CD14-positive monocyte (primary cell): ENCODE measurements around the gene POLR3G. TPM values are rescaled to one million over a fixed set of nuclear protein-coding genes. Genes with fewer than 3 reads are reported as not detected.

Source experiments
- DNase-seq, 3 donors: peaks; one replicate each; pipeline ENCODE4 v3.0.0-alpha.2; 2011 to 2022
- H2AFZ ChIP-seq: 2 replicates; pipeline ENCODE4 v1.6.0; 2012; ENCODE audit warnings: mild to moderate bottlenecking, low read depth, low read length, inconsistent platforms; ENCODE audit not compliant: insufficient read depth, poor library complexity, severe bottlenecking
- H3K27ac ChIP-seq, 2 donors: 1 replicate in 1 of 2; 2 replicates in 1 of 2; pipeline ENCODE4 v1.5.1; 2012 to 2013; ENCODE audit warnings: low read length in 2 of 2, control low read depth in 1 of 2, inconsistent platforms in 1 of 2, low read depth in 1 of 2, mild to moderate bottlenecking in 1 of 2
- H3K27me3 ChIP-seq, 2 donors: one replicate each; pipeline versions ENCODE4 v1.6.0 to v1.6.1; 2011 to 2013; ENCODE audit warnings: low read length in 2 of 2; ENCODE audit not compliant: control insufficient read depth in 2 of 2, insufficient read depth in 2 of 2
- H3K36me3 ChIP-seq, 2 donors: replicated peaks in 1 of 2; 1 replicate in 1 of 2; 2 replicates in 1 of 2; pipeline versions ENCODE4 v1.5.1 to v1.6.1; 2012 to 2013; ENCODE audit warnings: low read length in 2 of 2, control low read depth in 1 of 2, inconsistent platforms in 1 of 2, mild to moderate bottlenecking in 1 of 2; ENCODE audit not compliant: insufficient read depth in 2 of 2, control insufficient read depth in 1 of 2
- H3K4me1 ChIP-seq, 2 donors: 1 replicate in 1 of 2; 2 replicates in 1 of 2; pipeline versions ENCODE4 v1.5.1 to v1.6.1; 2012 to 2013; ENCODE audit warnings: low read length in 2 of 2, control low read depth in 1 of 2, inconsistent platforms in 1 of 2, mild to moderate bottlenecking in 1 of 2, moderate library complexity in 1 of 2; ENCODE audit not compliant: insufficient read depth in 2 of 2, control insufficient read depth in 1 of 2
- H3K4me2 ChIP-seq: replicated peaks from 2 replicates; pipeline ENCODE3; 2012; ENCODE audit warnings: low read length, moderate library complexity, mild to moderate bottlenecking; ENCODE audit not compliant: poor library complexity, severe bottlenecking; ENCODE audit errors: extremely low read depth
- H3K4me3 ChIP-seq, 3 experiments: fragments of 200-600 bp in 1 of 3; sonication (generic) in 1 of 3; replicated peaks in 1 of 3; 1 replicate in 2 of 3; 2 replicates in 1 of 3; pipeline ENCODE4 v1.5.1; 2011 to 2013; ENCODE audit warnings: low read length in 3 of 3, mild to moderate bottlenecking in 3 of 3, control low read depth in 2 of 3, low read depth in 2 of 3, inconsistent platforms in 1 of 3, moderate library complexity in 1 of 3
- H3K79me2 ChIP-seq: 2 replicates; pipeline ENCODE4 v1.6.0; 2012; ENCODE audit warnings: mild to moderate bottlenecking, control low read depth, inconsistent platforms, low read length, moderate library complexity; ENCODE audit not compliant: insufficient read depth
- H3K9ac ChIP-seq: 2 replicates; pipeline ENCODE4 v1.6.0; 2017; ENCODE audit warnings: low read length, mild to moderate bottlenecking; ENCODE audit not compliant: insufficient read depth, poor library complexity, severe bottlenecking
- H3K9me3 ChIP-seq, 2 donors: replicated peaks in 1 of 2; 1 replicate in 1 of 2; 2 replicates in 1 of 2; pipeline versions ENCODE4 v1.5.1 to v1.6.1; 2012 to 2013; ENCODE audit warnings: low read length in 2 of 2, control low read depth in 1 of 2; ENCODE audit not compliant: control insufficient read depth in 1 of 2, insufficient read depth in 1 of 2
- H4K20me1 ChIP-seq: 2 replicates; pipeline ENCODE4 v1.6.0; 2012; ENCODE audit warnings: mild to moderate bottlenecking, low read length, control low read depth, moderate library complexity; ENCODE audit not compliant: insufficient read depth
- H3K27ac Mint-ChIP-seq, 7 donors: one replicate each; pipeline ENCODE4 v1.8.0; 2020; ENCODE audit warnings: mild to moderate bottlenecking in 7 of 7, mixed read lengths in 7 of 7, moderate library complexity in 6 of 7, inconsistent platforms in 2 of 7
- H3K27me3 Mint-ChIP-seq, 3 donors: one replicate each; pipeline ENCODE4 v1.8.0; 2021 to 2022; ENCODE audit warnings: low read depth in 3 of 3, mild to moderate bottlenecking in 3 of 3, mixed read lengths in 3 of 3, moderate library complexity in 3 of 3, inconsistent platforms in 1 of 3
- H3K36me3 Mint-ChIP-seq, 2 donors: one replicate each; pipeline ENCODE4 v1.8.0; 2020; ENCODE audit warnings: mixed read lengths in 2 of 2, inconsistent platforms in 1 of 2, mild to moderate bottlenecking in 1 of 2
- H3K4me1 Mint-ChIP-seq: one replicate; pipeline ENCODE4 v1.8.0; 2020; ENCODE audit warnings: mild to moderate bottlenecking, mixed read lengths
- H3K4me3 Mint-ChIP-seq, 2 donors: one replicate each; pipeline ENCODE4 v1.8.0; 2020; ENCODE audit warnings: mild to moderate bottlenecking in 2 of 2, mixed read lengths in 2 of 2, moderate library complexity in 1 of 2
- H3K9me3 Mint-ChIP-seq, 7 donors: one replicate each; pipeline ENCODE4 v1.8.0; 2020 to 2022; ENCODE audit warnings: mixed read lengths in 7 of 7, mild to moderate bottlenecking in 6 of 7, moderate library complexity in 6 of 7, inconsistent platforms in 2 of 7
- CTCF ChIP-seq: fragments of 200-600 bp; IDR thresholded peaks from one replicate; pipeline ENCODE4 v1.8.0; 2022; ENCODE audit warnings: antibody characterized with exemption, mild to moderate bottlenecking
- WGBS: methylation state at CpG from one replicate; pipeline ENCODE4 v1.1.5; 2013; ENCODE audit warnings: missing lambda C conversion rate; ENCODE audit not compliant: insufficient coverage; 5-methylcytosine and 5-hydroxymethylcytosine counted together
- intact Hi-C, 2 donors: fragments of 100-400 bp; cut with micrococcal nuclease; formaldehyde crosslinking; loops; one replicate each; pipeline versions ENCODE4 v1.15.0 to v1.15.1; 2023
- polyA plus RNA-seq, 3 donors: library from polyadenylated mRNA; depleted of rRNA in 1 of 3; unstranded in 2 of 3; stranded (reverse) in 1 of 3; fragments of 300-500 nt in 2 of 3; fragments of >200 nt in 1 of 3; fragmentation: Illumina TruSeq in 2 of 3; gene quantifications; 1 replicate in 2 of 3; 2 replicates in 1 of 3; pipeline ENCODE4 v1.2.3, GENCODE V29; 2012 to 2021

POLR3G gene
- polyA plus RNA-seq, 3 donors: 0.07 to 0.36 (median 0.13) TPM

DNA sequence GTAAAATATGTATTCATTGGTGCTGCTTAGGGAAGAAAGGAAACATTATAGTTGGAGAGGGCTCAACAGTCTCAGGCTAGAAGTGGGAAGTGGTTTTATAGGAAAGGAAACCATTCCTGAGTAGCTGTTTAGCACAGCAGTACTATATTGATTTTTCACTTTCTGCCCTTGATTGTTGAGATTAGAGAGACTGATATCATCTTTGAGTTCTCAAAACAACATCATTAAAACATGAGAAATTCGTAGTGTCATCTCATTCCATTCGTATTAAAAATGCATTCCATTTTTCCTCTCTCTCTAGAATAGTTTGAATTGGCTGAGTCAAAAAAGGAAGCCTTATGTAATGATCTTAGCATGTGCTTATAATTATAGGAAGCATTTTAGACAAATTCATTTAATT lies 14.1 kb downstream of the POLR3G start:
- Mint-ChIP-seq H3K27me3 (no peaks in the 10 kb centered on the region), H3K9me3 (peaks cover 0 to 1% (median 0%) of the 10 kb centered on the region in 7 donors), H3K27ac (no peak overlapping the region), H3K36me3 (no peaks in the 10 kb centered on the region), H3K4me3 (no peak overlapping the region), H3K4me1 (peaks cover 2% of the 10 kb centered on the region)
- Histone ChIP-seq H3K27ac (no peak overlapping the region), H3K9ac (no peak overlapping the region), H3K4me2 (no peak overlapping the region), H2AFZ (no peak overlapping the region), H3K36me3 (no peaks in the 10 kb centered on the region), H4K20me1 (no peaks in the 10 kb centered on the region), H3K4me3 (no peak overlapping the region), H3K4me1 (no peaks in the 10 kb centered on the region), H3K27me3 (no peaks in the 10 kb centered on the region), H3K9me3 (no peaks in the 10 kb centered on the region), H3K79me2 (no peaks in the 10 kb centered on the region)
- no peak for TF ChIP-seq CTCF
- WGBS: no CpG with 5 or more reads among the region's 2 CpGs
- no peak for DNase-seq
- intact Hi-C loops: no loop called here

- no peak overlapping the region for H3K4me3 Mint-ChIP-seq
- DNase-seq: no peak
- no peaks in the 10 kb centered on the region for H3K9me3 ChIP-seq
- no peak for TF ChIP-seq CTCF
- no peaks in the 10 kb centered on the region for H3K27me3 Mint-ChIP-seq
- no peak overlapping the region for H3K4me2 ChIP-seq
- H3K36me3 Mint-ChIP-seq: no peaks in the 10 kb centered on the region
- peaks cover 0 to 4% (median 2%) of the 10 kb centered on the region in 7 donors for H3K9me3 Mint-ChIP-seq
- H3K79me2 ChIP-seq: no peaks in the 10 kb centered on the region
- no peaks in the 10 kb centered on the region for H3K27me3 ChIP-seq
- no peaks in the 10 kb centered on the region for H4K20me1 ChIP-seq
- no peaks in the 10 kb centered on the region for H3K36me3 ChIP-seq
- intact Hi-C loops: no loop called here
- no peak overlapping the region for H3K27ac Mint-ChIP-seq
- no peak overlapping the region for H3K27ac ChIP-seq
- H2AFZ ChIP-seq: no peak overlapping the region
- no peaks in the 10 kb centered on the region for H3K4me1 Mint-ChIP-seq
- H3K4me3 ChIP-seq: no peak overlapping the region
- no peak overlapping the region for H3K9ac ChIP-seq
- H3K4me1 ChIP-seq: no peaks in the 10 kb centered on the region
Measured at GRCh38 chr5:90494043-90494442, 19.4 kb downstream of the POLR3G start.
